ENCODE results near the gene CNTN4.

GRCh38 chr3:2377281-2377680 is 278.6 kb downstream of the CNTN4 start:
- TF ChIP-seq CTCF (IDR thresholded peaks at IDR 0.05; ENCODE audit: insufficient read depth, low read depth, low read length) (no peak), EZH2 (IDR thresholded peaks at IDR 0.05; ENCODE audit: insufficient read depth, low read length) (no peak)
